Stimulated activated CD4-positive, alpha-beta T cell treated with anti-CD3 and anti-CD28 coated beads, Interleukin-12 subunit alpha, Interleukin-12 subunit beta, amount 100 ng/mL, for 24 hours (primary cell): ENCODE results near the gene GRID1.

ENCODE experiments used
- DNase-seq, 2 experiments: peaks; one replicate each; pipeline ENCODE4 v3.0.0-alpha.2; 2020; ENCODE audit warnings: low read depth in 2 of 2

GRID1 gene

DNA sequence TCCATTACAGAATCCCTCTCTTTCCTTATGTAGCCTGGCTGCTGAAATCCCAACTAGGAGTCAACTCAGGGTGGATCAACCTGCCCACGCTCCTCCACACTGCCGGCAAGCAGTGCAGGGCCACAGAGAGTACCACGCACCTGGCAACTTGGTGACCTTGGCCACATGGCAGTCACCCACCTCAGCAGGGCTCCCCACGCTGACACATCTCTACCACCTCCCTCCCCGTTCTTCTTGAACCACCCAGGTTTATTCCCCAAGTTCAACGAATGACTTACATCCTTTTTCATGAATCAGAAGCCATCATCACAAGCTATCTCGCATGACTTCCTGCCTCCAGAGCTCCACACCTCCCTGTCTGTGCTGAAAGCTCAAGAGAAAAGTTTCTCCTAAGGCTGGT is 153.4 kb downstream of the GRID1 start:
- DNase-seq, result no peak

DNA sequence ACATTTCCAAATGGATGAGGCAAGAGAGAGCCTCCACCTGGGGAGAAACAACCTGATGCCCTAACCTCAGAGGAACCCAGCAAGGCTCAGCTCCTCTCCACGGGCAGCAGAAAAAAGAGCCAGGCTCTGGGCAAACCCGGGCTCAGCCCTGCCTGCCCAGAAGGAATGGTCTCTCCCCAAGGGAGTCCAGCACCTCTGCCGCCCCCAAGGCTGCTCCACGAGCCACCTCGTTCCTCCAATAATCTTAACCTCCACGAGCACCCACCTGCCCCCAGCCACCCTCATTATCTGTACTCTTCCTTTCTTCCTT is 154.2 kb downstream of the GRID1 start:
- DNase-seq, result no peak

DNA sequence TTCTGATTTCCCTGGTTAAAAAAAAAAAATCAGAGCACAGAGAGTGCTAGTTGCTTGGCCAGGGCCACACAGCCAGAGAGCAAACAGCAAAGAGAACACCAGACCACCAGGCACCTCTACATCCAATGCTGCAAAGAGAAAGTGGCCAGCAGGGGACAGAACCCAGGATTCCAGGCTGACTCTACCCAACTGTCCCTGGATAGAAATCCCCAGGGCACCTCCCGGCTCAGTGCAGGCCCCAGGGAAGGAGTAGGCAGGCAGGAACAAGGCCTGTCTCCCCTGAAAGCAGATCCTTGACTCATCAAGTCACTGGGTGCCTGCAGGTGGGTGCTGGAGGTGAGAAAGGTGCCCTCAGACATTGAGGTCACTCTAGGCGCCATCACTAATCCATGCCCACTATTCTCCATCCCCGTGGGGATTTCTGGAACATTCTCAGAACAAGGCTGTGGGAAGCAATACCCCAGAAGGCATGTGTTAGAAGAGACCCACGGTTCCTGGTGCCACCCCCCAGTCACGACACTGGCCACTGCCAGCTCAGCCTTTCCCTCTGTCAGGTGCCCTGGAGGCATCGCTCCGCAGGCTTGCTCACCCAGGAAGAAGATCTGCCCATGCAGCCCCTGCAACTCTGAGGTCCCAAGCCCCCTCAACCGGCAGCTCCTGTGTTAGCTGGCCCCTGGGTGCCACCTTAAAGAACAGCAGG is 154.8 kb downstream of the GRID1 start:
- no peak for DNase-seq

DNA sequence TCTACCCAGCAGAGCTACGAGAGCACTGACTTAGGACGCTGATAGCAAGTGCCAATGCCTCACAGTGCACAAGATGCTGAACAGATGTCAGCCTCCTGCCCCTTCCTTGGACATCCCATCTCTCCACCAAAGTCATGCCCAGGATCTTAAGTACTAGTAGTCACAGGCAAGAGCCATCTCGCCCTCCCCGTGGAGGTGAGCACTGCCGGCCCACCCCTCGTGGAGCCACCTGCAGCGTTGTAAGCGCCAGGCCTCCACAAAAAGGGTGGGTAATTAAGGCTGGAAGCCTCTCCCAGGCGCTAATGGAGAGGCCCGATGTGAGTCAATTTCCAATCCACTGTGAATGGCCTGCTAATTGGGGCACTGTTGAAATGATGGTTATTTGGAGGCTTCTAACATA is 156.2 kb downstream of the GRID1 start:
- no peak for DNase-seq

DNA sequence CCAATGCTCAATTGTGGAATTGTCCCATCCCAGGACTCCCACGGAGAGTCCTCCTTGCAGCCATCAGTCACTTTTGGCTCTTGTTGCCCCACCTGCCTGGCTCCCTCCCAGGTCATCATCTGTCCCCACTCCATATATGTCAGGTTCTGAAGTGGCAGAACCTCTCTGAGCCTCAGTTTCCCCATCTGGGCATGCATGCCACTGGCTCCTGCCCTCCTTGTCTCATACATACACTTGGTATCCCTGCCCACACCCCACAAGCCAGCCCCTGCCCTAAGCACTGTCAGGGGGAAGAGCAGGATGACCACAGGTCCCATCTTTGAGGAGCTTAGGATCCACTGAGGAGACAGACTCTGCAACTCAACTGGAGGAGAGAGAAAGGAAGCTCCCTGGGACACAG is 156.9 kb downstream of the GRID1 start:
- DNase-seq, result no peak

DNA sequence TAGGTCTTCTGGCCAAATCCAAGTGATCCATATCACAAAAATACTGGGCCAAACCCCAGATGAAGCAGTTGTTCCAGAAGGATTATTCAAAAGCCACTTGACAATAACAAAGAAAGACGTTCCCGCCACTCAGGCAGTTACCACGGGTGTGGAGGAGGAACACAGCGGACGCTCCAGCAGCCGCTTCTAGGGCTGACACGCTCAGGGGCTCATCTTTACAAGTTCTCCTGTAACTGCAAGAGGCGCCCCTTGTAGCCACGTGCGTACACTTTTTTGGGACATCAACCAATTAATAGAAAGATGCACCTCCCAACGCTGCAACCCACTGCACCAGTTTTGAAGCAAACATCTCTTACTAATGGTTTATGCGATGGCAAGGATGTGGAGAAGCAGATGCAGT is 159.4 kb downstream of the GRID1 start:
- no peak for DNase-seq

DNA sequence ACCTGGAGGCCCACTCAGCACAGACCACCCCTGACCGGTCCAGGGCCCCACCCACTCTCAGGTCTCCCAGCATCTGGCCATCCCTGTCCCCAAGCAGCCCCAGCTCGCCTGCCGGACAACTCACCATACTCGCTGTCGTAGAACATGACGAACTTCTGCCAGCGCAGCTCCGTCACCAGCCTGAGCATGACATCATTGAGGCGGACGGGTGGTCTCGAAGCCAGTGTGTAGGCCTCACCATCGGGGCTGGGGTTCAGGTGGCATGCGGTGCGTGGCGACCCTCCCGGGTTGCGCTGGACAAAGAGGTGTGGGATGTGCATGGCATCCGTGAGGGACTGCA is 160.4 kb downstream of the GRID1 start:
- no peak for DNase-seq

DNA sequence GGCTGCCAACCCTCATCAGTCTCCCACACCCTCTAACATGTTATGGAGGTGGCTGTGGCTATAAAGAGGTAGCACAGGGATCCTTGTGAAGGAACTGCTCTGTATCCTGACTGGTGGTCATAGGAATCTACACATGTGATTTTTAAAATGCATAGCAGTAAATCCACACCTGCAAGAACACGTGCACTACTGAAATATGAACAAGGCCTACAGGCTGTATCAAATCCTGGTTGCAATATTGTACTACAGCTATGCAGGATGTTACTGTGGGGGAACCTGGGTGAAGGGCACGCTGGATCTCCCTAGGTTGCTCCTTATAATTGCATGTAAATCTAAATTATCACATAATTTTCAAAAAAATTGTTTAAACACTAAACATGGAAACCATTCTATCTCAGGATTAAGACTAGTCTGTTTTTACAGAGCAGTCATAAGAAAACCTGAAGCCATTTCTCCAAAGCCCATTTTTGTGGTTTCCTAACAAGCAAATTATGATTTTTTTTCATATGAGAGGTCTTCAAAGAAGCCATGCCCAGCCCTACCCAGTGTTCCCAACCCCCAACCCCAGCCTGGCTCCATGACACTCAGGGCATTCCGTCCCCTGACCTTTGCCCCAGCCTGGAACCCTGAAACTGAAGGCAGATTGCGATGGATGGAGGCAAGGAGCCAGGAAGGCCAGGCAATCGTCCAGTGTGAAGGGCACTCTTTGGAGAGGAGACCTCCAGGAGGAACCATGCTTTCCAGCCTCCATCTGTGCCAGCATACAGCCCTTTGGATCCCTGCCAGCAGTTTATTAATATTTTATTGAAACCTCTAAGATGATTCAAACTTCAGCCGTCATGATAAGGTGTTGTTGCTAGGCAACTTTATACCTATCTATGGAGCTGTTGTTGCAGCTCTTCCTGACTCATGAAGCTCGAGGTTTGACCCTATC is 161.0 kb downstream of the GRID1 start:
- no peak for DNase-seq

DNA sequence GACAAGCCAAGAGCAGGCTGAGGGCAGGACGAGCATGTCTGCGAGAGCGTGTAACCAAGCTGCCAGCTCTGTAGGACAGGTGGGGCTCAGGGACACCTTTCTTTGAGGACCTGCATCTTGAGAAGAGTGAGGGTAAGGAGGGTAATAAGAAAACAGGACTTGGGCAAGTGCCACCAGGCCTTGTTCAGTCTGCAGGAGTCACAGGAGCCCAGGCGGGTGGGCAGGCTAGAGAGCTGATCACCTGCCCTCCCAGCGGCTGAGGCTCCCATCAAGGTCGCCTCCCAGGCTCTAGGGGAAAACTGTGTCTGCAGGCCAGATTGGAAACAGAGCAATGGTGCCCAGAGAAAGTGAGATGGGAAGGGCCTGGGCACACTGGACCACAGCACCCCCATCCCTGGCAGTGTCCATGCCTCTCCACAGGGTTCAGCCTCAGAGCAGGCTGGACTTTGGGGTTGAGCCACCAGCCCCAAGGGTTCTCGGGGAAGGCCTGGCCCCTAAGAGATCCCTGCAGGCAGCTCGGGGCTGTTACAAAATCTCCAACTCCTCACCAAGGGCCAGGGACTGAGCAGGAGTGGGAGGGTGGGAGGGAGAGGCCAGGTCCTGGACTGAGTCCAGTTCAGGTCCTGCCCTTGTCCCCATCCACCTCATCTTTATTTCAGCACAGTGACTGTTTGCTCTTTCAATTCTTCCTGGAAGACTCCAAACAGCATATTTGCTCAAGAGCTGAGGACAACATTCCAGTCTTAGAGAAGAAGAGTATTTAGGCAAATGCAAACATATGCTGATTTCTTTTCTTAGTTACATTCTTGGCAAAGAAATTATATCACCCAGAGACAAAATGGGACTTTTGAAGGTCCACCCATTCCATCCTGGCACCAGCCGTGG is 161.9 kb downstream of the GRID1 start:
- DNase-seq, result no peak

DNA sequence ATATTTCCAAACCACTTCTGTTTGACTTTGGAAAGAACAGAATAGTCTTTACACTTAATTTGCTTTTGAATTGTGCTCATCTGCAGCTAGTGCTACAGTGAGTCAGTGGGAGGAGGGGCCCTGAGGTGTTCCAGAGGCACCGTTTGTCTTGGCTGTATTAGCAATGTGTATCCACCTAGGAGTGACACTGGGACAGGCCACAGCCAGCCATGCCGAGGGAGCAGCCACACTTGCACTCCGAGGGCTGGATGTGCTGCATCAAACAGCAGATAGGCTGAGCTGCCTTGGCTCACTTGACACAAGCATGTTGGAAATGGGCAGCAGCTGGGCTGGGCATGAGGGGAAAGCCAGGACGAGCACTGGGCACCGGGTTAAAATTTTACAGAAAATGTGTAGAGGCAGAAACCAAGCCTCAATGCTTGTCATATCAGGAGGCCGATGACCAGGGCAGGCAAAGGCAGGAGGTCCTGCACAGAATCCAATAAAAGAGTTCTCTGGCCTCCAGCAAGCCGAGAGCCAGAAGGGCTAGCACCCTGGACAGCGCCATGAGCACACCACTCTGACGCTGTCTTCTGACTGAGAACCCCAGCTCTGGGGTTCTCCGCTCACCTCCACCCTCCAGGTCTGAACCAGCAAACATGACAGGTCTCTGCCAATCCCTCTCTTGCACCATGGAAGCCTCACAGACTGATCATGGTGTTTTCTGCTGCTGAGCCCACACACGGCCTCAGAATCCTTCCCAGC is 163.3 kb downstream of the GRID1 start:
- no peak for DNase-seq

DNA sequence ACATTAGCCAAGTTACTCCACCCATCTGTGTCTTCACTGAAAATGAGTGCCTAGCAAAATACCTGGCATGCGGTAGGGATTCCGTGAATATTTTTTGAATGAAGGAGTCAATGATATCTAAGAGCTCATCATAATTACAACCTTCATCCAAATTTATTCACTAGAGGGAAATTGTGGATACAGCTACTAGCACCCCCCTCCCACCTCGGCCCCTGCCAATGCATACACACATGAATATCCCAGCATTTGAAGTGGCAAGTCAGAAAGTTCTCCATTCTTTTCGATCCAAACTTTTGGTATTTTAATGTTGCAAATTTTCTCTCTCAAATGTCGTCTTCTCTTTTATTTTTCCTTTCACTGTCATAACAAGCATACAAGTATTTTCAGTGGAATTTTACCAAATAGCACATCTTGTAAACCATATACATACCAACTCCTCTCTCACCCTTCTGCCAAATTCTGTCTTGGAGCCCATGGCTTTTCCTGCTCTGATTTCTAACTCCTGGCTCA is 164.3 kb downstream of the GRID1 start:
- DNase-seq, result no peak

DNA sequence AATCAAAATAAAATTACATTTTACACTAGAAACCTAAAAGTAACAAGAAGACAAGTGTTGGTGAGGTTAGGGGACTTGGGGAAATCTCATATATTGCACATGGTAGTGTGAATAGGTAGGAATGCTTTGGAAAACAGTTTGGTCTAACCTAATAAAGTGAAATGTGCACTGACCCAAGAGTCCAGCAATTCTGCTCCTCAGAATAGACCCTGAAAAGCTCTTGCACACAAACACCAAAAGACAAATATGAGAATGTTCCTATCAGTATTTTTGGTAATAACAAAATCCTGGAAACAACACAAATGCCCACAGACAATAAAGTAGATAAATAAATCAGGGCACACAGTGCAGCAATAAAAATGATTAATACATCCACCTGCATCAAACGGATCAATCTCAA is 165.7 kb downstream of the GRID1 start:
- DNase-seq, result no peak

DNA sequence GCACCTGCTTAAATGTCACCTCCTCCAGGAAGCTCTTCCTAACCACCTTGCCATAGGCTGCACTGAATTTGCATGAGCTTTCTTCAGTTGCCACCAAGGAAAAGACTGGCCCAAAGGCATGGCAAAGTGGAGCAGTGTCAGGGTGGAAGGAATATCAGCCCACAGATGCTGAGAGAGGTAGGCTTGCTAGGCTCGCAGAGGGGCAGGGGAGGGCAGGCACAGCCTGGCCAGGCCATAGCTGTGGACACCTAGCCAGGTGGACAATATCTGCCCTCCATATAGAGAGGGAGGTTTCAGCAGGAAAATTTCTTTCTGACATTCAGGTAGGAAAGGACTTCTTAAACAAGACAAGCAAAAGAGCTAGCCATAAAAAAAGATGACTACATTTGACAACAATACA is 166.3 kb downstream of the GRID1 start:
- DNase-seq, result no peak

DNA sequence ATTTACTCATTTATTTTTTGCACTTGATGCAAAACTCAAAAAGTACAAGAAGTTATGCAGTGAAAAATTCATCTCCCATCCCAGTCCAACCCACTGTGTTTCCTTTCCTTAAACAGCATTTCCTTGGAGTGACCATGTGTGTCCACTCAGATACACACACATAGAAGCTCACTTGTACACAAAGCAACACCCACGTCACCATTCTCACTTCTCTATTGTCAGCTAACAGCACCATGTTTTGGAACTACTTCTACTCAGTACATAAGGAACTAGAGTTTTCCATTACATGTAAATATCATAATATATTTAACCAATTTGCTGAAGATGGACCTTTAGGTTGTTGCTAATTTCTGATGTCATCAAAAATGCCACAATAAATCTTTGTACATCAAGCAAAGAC is 167.6 kb downstream of the GRID1 start:
- no peak for DNase-seq

DNA sequence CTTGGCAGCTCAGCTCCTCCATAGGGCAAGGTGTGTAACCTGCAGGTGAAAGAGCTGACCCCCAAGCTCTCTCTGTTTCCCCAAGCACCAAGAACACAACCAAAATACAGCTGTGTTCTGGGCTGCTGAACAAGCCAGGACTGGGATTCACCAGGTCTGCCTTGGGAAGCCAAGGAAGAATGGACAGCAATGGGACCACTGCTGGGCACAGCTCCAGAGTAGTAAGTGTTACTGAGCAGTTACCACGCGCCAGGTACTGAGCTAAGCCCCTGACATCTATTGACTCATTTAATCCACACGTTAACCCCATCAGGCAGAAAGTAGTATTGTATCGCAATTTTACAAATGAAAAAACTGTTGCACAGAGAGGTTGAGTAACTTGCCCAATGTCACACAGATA is 168.3 kb downstream of the GRID1 start:
- no peak for DNase-seq

DNA sequence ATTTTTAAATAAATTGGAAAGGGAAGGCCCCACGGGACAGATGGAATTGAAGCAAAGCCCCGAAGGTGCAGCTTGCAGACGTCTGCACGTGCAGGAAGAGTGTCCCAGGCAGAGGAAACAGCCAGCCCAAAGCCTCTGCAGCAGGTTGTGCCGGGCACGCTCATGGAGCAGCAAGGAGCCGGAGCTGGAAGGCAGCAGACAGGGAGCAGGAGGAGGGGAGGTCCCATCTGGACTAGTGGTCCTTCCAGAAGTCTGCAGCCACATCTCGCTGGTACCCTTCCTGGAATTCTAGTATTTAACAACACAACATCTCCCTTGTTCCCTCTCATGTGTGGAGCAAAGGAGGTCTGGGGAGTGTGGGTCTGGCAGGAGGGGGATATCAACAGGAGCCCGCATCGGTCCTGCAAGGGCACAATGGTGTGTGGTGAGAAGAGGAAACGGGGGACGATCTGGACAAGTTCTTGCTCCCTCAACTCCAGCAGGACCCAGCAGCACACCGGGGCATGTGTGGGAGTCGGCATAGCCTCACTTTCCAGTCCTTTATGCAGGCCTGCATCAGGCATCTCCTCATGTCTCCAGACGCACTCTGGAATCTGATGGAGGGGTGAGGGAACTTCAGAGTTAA is 169.3 kb downstream of the GRID1 start:
- DNase-seq, result no peak

DNA sequence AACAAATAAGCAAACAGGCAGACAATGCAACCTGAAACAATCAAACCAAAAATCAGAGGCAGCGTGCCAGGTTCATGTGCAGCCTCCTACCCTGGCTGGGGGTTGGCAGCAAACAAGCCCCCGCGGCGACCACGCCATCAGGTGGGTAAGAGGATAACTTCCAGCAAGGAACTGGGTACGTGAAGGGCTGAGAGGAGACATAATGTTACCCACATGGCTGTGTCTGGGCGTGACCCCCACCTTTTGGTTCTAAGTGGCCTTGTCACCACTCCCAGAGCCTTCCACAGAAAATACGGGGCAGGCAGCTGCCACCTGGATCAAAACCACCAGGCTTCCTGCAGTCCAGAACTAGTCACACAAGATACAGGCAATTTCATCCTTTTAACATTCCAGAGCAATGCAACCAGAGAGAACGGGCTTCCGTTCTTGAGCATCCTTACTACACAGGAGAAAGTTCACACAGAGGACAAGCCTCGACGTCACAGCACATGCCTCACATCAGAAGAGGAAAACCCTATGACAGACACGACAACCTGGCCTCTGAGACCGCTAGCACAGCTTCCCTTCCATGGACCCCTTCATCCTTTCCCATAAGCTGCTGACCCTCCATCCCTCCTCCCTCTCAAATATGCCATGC is 171.0 kb downstream of the GRID1 start:
- no peak for DNase-seq

DNA sequence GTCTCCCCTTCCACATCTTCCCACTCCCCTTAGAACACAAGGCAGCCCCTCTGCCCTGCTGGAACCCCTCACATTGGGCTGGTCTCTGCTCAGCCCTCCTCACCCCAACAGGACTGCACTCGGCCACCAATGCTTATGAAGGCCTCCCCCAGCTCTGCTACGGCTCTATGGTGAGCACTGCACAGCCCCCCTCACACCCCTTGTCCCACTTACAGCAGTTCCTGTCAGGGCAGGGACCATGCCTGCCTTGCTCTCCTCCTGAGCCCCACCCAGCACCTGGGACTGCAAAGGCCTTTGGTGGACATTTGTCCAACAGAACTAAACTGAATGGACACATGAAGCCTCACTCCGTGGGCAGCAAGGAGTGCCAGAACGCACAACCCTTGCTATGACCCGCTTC is 171.9 kb downstream of the GRID1 start:
- DNase-seq, result no peak

DNA sequence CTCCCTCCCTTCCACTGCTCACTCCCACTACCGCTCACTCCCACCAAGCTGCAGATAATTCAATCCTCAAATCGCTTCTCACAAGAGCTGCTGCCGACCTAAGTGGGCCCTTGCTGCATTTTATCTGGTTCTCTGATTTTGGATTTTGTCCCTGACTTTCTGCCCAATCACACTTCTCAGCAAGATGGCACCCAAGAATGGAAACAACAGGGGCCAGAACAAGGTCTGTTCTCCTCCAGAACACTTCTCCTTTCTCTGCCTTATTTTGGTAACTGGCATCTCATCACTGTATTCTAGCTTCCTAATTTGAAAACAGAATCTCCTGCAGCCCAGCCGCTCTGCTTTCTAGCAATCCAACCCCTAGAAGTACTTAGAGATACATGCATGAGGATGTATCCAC is 172.8 kb downstream of the GRID1 start:
- DNase-seq, result no peak

DNA sequence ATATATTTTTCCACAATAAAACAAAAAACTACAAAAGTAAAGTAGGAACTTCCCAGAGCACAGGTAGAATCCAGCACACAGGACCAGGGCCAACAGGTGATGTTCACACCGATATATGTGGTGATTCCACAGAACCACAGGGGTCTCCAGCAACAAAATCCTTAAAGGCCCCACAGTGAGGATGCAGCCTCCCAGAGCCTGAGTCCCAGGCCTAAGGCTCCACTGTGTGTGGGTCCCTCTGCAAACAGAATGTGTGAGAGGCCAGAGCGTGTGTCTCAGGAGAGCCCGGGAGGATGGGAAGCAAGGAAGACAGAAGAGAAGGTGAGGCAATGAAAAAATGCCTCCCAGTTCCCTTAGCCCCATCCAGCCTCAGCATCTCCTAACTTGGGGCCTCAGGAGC is 173.9 kb downstream of the GRID1 start:
- no peak for DNase-seq

DNA sequence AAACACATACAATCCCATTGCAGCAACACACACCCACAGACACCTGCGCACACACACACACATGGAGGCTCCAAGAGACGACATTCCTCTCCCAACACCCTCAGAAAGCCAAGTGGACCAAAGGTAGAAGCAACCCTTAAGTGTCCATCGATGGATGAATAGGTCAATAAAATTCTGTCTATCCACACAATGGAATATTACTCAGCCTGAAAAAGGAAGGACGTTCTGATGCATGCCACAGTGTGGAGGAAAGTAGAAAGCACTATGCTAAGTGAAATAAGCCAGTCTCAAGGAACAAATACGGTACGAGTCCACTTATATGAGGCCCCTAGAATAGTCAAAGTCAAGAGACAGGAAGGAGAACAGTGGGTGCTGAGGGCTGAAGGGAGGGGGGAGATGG is 174.4 kb downstream of the GRID1 start:
- no peak for DNase-seq
